HG03571 (cell line): ENCODE measurements around the gene PHLDA3.

Source experiments
- ATAC-seq: cut with Tn5 transposase; IDR thresholded peaks from one replicate; pipeline ENCODE4 v1.9.1; 2021; ENCODE audit not compliant: unreplicated experiment

PHLDA3 gene

DNA sequence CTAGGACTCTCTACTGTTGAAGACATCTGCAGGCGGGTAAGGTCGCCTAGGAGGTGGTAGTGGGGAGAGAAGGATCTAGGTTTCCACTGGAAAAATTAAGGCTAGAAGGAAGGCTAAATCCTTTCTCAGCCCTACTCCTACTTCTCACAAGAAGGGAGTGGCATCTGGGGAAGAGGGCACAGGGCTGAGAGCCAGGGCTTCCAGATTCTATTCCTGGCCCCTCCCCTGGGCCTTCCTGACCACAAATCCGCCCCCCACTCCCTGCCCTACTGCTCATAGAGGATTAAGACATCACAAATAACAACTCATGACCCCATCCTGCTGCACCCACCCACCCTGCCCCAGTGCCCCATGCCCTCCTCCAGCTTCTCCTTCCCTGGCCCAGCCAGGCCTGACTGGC lies 2.5 kb downstream of the PHLDA3 start:
- no peak for ATAC-seq

- no peak for ATAC-seq
Measured at GRCh38 chr1:201465698-201466290, 3.2 kb downstream of the PHLDA3 start.

DNA sequence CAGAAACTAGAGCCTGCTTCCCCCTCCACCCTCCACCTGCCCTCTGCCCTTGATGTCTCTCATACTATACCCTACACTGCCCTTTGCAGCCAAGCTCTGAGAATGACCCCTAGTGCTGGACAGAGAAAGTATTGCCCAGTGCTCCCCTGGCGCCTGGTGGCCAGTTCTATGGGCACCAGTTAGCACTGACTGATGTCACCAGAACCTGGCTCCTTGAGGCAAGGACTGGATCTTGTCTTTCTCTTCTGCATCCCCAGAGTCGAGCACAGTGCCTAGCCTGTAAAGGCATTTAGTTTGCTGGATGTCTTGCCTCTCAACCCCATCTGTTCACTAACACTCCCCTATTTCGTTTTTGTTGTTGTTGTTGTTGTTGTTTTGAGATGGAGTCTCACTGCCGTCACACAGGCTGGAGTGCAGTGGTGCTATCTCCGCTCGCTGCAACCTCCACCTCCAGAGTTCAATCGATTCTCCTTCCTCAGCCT lies 5.9 kb downstream of the PHLDA3 start:
- ATAC-seq: no peak

- ATAC-seq: no peak
Measured at GRCh38 chr1:201461645-201462441, 7.1 kb downstream of the PHLDA3 start.

DNA sequence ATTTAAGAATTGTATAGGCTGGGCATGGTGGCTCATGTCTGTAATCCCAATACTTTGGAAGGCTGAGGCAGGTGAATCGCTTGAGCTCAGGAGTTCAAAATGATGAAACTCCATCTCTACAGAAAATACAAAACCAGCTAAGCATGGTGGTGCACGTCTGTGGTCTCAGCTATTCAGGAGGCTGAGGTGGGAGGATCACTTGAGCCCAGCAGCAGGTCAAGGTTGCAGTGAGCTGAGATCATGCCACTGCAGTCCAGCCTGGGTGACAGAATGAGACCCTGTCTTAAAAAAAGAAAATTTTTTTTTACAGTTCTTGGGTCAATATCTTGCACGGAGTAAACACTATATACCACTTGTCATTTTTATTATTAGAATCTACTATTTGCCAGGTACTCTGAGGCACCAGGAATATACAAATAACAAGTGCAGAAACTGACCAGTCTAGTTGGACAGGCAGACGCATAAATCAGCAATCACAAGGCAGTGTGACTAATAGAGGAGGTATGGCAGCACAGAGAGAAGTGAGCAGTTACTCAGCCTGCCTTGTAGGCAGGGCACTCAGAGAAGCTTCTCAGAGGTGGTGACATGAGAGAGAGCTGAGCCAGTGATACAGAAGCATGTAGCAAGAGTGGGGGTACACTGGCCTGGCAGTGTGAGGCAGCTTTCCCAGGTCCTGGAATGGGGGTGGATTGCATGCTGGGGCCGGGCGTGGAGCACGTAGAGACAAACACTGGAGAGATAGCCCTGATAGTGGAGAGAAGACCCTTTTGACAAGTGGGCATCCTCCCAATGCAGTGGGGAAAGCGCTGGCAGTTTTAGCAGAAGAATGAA lies 8.0 kb downstream of the PHLDA3 start:
- no peak for ATAC-seq

DNA sequence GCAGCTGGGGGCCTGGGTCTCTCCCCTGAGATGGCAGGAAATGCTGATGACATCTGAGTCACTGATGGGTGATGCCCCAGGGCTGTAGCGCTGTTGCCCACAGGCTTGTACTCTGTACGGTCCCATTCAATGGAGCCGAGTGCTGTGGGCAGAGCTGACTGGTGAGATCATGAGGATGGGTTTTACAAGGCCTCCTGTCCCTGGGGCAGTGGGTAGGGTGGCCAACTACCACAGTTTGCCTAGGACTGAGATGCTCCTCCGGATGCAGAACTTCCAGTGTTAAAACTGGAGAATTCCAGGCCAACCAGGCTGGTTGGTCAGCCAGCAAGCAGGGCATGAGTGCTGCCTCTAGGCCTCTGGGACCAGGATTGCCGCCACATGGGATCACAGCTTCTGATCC lies 9.2 kb downstream of the PHLDA3 start:
- no peak for ATAC-seq

DNA sequence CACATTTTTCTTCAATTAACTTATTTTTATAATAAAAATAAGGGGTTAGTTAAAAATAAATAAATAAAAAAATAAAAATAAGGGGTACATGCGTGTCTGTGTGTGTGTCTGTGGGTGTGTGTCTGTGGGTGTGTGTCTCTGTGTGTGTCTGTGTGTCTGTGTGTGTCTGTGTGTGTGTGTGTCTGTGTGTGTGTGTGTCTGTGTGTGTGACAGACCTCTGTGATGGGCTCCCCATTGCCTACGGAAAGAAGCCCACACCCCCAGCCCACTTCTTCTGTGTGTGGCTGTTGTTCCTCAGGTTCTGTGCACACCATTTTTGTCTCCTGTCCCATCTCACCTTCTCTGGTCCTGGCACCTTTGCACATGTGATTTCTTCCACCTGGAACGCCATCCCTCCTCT lies 9.9 kb downstream of the PHLDA3 start:
- ATAC-seq: no peak

DNA sequence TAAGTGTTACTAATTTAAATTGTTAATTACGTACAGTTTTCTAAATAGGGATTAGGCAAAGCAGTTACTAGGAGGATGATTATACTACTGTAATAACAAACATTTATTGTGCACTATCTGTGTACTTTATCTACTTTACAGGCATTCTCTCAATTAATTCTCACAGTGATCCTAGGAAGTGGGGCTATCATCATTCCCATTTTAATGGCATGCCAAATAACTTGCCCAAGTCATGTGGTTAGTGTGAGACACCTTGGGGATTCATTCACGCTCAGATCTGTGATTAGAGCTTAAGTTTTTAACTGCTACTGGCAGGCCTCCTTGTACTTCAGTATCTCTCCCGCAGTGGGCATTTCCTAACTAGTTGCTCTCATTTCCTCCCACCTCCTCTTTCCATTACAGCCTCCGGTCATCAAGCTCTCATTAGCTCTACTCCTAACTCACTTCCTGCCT lies 11.5 kb downstream of the PHLDA3 start:
- ATAC-seq: no peak

GRCh38 chr1:201456499-201457309 lies 12.3 kb downstream of the PHLDA3 start:
- ATAC-seq: no peak

GRCh38 chr1:201455098-201455497 lies 13.9 kb downstream of the PHLDA3 start:
- no peak for ATAC-seq

- ATAC-seq: no peak
Measured at GRCh38 chr1:201454608-201455007, 14.4 kb downstream of the PHLDA3 start.

DNA sequence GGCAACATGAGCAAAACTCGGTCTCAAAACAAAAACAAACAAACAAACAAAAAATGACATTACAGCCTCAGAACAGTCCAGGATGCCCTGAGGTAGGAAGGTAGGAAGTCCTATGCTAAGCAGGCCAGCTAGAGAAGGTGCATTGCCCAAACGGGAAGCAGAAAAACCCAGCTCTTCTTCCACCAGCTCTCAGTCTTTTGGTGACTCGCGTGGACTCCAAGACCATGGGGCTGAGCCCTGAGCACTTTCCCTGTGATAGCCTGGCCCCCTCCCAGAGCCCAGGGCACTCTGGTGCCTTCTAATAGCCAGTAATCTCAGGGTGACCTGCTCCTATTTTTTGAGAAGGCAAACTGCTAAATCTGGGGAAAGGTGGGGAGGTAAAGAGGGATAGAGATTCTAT lies 16.1 kb downstream of the PHLDA3 start:
- ATAC-seq: no peak

GRCh38 chr1:201450721-201451291 lies 18.2 kb downstream of the PHLDA3 start:
- ATAC-seq: no peak

GRCh38 chr1:201448990-201449389 lies 20.0 kb downstream of the PHLDA3 start:
- no peak for ATAC-seq

- ATAC-seq: no peak
Measured at GRCh38 chr1:201447903-201448871, 20.8 kb downstream of the PHLDA3 start.

DNA sequence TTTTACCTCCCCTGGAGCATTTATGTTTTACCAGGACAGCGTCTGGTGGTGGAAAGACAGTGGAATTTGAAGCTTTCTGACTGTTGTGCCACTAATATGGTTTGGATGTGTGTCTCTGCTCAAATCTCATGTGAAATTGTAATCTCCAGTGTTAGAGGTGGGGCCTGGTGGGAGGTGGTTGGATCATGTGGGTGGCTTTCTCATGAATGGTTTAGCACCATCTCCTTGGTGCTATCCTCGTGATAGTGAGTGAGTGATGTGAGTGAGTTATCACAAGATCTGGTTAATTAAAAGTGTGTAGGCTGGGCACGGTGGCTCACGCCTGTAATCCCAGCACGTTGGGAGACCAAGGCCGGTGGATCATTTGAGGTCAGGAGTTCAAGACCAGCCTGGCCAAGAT lies 23.7 kb downstream of the PHLDA3 start:
- no peak for ATAC-seq

DNA sequence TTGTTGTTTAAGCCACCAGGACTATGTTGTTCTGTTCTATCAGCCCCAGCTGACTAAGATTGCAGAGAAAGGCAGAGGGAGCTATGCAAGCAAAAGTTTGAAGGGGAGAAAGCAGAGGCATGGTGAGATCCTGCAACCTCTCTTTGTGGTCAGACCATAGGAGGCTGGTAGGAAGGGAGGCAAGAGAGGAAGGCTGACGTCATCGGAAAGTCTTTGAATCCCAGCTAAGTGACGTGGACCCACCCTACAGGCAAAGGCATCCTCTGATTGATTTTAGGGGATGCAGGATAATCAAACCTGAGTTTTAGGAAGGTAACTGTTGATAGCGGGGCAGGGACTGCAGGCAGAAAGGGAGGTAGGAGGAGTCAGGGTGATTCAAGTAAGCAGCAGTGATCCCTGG lies 24.2 kb downstream of the PHLDA3 start:
- no peak for ATAC-seq

DNA sequence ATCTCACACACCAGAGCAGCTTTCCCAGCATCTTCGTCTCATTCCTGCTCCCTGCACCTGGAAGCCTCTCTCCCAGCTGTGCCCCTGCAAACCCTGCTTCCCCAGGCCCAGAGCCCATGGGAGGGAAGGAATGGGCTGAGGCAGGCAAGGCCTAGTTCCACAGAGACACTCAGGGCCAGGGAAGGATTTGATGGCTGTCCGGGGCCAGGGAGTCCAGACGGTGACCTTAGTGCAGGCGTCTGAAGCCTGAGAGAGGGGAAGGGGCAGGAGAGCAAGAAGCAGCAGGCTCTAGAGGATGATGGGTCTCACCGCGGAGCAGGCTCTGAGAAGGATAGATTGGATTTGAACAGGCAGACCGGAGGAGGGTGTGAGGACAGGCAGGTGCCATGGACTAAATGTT lies 25.2 kb downstream of the PHLDA3 start:
- no peak for ATAC-seq

GRCh38 chr1:201436969-201437368 lies 32.0 kb downstream of the PHLDA3 start:
- ATAC-seq: no peak
